A549 treated with RU486 at 1 μM for 4 hours (cell line): ENCODE results near the gene KRTAP24-1. TPM values are rescaled to one million over a fixed set of nuclear protein-coding genes. Genes with fewer than 3 reads are reported as not detected.

Experiments
- total RNA-seq: library from RNA; stranded (reverse); fragments of 200-300 nt; extraction: Qiagen RNA extraction; gene quantifications from 5 replicates; pipeline ENCODE4 v1.2.3, GENCODE V29; 2022; ENCODE audit warnings: low read depth

The KRTAP24-1 gene
- total RNA-seq = not detected in 5 replicates

GRCh38 chr21:30282850-30283249, at the start of gene KRTAP24-1:
Gene KRTAP24-1 (minus strand): TSS chr21:30282950. CDS start chr21:30282932, 18 bp downstream.

GRCh38 chr21:30320215-30320614, 37.5 kb upstream of the KRTAP24-1 start, which contains the start of gene KRTAP26-1:
Gene KRTAP26-1 (minus strand): TSS chr21:30320315. CDS start chr21:30320035, 280 bp downstream.

GRCh38 chr21:30289215-30289614, 6.5 kb upstream of the KRTAP24-1 start, which contains the start of gene KRTAP25-1:
Gene KRTAP25-1 (minus strand): TSS chr21:30289514. CDS start chr21:30289490, 24 bp downstream.

Other genes with a start within 250 kb of the KRTAP24-1 start
- gene CLDN17, start 116.1 kb downstream of the KRTAP24-1 start, total RNA-seq = not detected in 5 replicates
- gene CLDN8, start 66.9 kb downstream of the KRTAP24-1 start, total RNA-seq = not detected in 5 replicates
- gene KRTAP25-1, start 6.6 kb upstream of the KRTAP24-1 start, total RNA-seq = not detected in 5 replicates
- gene KRTAP26-1, start 37.4 kb upstream of the KRTAP24-1 start, total RNA-seq = not detected in 5 replicates
- not detected in 5 replicates for gene KRTAP27-1, start 54.7 kb upstream of the KRTAP24-1 start, total RNA-seq
- gene KRTAP23-1, start 65.7 kb upstream of the KRTAP24-1 start, total RNA-seq = not detected in 5 replicates
- gene KRTAP13-2, start 89.3 kb upstream of the KRTAP24-1 start, total RNA-seq = not detected in 5 replicates
- not detected in 5 replicates for gene KRTAP13-1, start 113.1 kb upstream of the KRTAP24-1 start, total RNA-seq
- not detected in 5 replicates for gene KRTAP13-3, start 143.0 kb upstream of the KRTAP24-1 start, total RNA-seq
- gene KRTAP13-4, start 147.3 kb upstream of the KRTAP24-1 start, total RNA-seq = not detected in 5 replicates
- gene KRTAP15-1, start 157.3 kb upstream of the KRTAP24-1 start, total RNA-seq = not detected in 5 replicates
- gene KRTAP19-1, start 197.4 kb upstream of the KRTAP24-1 start, total RNA-seq = not detected in 5 replicates
- not detected in 5 replicates for gene KRTAP19-2, start 204.5 kb upstream of the KRTAP24-1 start, total RNA-seq
- gene KRTAP19-3, start 209.1 kb upstream of the KRTAP24-1 start, total RNA-seq = not detected in 5 replicates
- not detected in 5 replicates for gene KRTAP19-4, start 214.2 kb upstream of the KRTAP24-1 start, total RNA-seq
- gene KRTAP19-5, start 219.2 kb upstream of the KRTAP24-1 start, total RNA-seq = not detected in 5 replicates